Glutamatergic neuron (in vitro differentiated cells): Measurements from ENCODE around the gene HOXA9. TPM values are rescaled to one million over a fixed set of nuclear protein-coding genes. Genes with fewer than 3 reads are reported as not detected.

Experiments used
- DNase-seq: peaks from one replicate; pipeline ENCODE4 v3.0.0; 2022
- H3K27ac Mint-ChIP-seq: one replicate; pipeline ENCODE4 v1.8.0; 2020; ENCODE audit warnings: mild to moderate bottlenecking, mixed read lengths, inconsistent platforms; ENCODE audit not compliant: unreplicated experiment
- H3K27me3 Mint-ChIP-seq: one replicate; pipeline ENCODE4 v1.8.0; 2020; ENCODE audit warnings: mild to moderate bottlenecking, moderate library complexity, mixed read lengths, inconsistent platforms; ENCODE audit not compliant: unreplicated experiment
- H3K36me3 Mint-ChIP-seq: one replicate; pipeline ENCODE4 v1.8.0; 2020; ENCODE audit warnings: mild to moderate bottlenecking, mixed read lengths, inconsistent platforms; ENCODE audit not compliant: unreplicated experiment
- H3K4me1 Mint-ChIP-seq: one replicate; pipeline ENCODE4 v1.8.0; 2020; ENCODE audit warnings: mild to moderate bottlenecking, low read depth, mixed read lengths, inconsistent platforms; ENCODE audit not compliant: unreplicated experiment
- H3K4me3 Mint-ChIP-seq: one replicate; pipeline ENCODE4 v1.8.0; 2020; ENCODE audit warnings: mild to moderate bottlenecking, mixed read lengths, inconsistent platforms; ENCODE audit not compliant: unreplicated experiment
- H3K9me3 Mint-ChIP-seq: one replicate; pipeline ENCODE4 v1.8.0; 2020; ENCODE audit warnings: mild to moderate bottlenecking, moderate library complexity, mixed read lengths, inconsistent platforms; ENCODE audit not compliant: unreplicated experiment
- total RNA-seq: library from RNA; stranded (reverse); fragmentation: NEBNext Ultra II Directional; extraction: Animal tissue kit (Norgen Biotek cat#: 25700); gene quantifications from one replicate; pipeline ENCODE4 v1.2.1, GENCODE V29; 2021; ENCODE audit not compliant: unreplicated experiment
- TF ChIP-seq, protein P1 (sequence below): fragments of 200-600 bp; sonication (generic); IDR thresholded peaks from one replicate; pipeline ENCODE4 v1.5.0; 2021; ENCODE audit not compliant: partially characterized antibody, unreplicated experiment

Gene HOXA9
- total RNA-seq, 1 donor from 2014 or later: not detected

DNA sequence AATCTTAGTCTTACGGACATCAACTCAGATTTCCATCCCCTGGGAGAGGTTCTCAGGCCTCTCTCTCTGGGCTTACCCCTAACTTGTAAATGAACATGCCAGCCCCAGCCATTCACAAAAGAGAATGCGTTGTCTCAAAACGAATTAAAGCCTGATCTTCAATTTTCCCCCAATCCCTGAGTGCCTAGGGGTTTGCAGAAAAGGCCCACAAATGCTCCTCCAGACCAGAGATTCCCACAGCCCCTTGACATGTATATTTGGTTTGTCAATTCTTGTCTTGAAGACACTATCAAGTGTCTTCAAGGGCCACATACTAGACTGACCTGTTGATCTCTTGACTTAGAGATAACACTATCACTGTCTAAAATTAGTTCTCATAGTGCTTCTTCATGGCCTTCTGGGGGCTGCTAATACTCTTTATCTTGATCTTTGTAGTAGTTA, 46.4 kb upstream of the HOXA9 start:
- no peak for DNase-seq
- Mint-ChIP-seq H3K4me1 (no peaks in the 10 kb centered on the region), H3K36me3 (no peaks in the 10 kb centered on the region), H3K27me3 (peaks cover 38% of the 10 kb centered on the region), H3K4me3 (no peak overlapping the region), H3K9me3 (no peaks in the 10 kb centered on the region), H3K27ac (no peak overlapping the region)
- TF ChIP-seq, protein P1, sequence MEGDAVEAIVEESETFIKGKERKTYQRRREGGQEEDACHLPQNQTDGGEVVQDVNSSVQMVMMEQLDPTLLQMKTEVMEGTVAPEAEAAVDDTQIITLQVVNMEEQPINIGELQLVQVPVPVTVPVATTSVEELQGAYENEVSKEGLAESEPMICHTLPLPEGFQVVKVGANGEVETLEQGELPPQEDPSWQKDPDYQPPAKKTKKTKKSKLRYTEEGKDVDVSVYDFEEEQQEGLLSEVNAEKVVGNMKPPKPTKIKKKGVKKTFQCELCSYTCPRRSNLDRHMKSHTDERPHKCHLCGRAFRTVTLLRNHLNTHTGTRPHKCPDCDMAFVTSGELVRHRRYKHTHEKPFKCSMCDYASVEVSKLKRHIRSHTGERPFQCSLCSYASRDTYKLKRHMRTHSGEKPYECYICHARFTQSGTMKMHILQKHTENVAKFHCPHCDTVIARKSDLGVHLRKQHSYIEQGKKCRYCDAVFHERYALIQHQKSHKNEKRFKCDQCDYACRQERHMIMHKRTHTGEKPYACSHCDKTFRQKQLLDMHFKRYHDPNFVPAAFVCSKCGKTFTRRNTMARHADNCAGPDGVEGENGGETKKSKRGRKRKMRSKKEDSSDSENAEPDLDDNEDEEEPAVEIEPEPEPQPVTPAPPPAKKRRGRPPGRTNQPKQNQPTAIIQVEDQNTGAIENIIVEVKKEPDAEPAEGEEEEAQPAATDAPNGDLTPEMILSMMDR: no peak

DNA sequence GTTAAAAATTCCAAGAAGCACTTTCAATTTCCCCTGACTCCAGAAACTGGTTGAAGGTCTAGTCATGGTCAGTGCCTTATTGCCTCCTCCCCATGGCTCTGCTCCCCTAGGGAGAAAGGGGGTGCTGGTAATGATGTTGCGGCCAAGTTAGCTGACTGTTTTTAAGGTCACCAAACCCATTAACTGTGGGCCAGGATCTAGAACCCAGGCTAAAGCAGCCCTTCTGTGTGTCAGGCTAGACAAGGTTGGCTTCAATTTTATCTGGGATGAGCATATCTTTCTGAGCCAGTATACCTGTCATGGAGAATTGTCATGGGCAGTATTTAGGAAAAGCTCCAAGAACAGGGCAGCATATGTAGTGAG, 45.7 kb upstream of the HOXA9 start:
- H3K9me3 Mint-ChIP-seq: no peaks in the 10 kb centered on the region
- H3K4me1 Mint-ChIP-seq: no peaks in the 10 kb centered on the region
- no peak overlapping the region for H3K4me3 Mint-ChIP-seq
- no peak for DNase-seq
- TF ChIP-seq, protein P1: no peak
- H3K36me3 Mint-ChIP-seq: no peaks in the 10 kb centered on the region
- no peak overlapping the region for H3K27ac Mint-ChIP-seq
- H3K27me3 Mint-ChIP-seq: peaks cover 43% of the 10 kb centered on the region

DNA sequence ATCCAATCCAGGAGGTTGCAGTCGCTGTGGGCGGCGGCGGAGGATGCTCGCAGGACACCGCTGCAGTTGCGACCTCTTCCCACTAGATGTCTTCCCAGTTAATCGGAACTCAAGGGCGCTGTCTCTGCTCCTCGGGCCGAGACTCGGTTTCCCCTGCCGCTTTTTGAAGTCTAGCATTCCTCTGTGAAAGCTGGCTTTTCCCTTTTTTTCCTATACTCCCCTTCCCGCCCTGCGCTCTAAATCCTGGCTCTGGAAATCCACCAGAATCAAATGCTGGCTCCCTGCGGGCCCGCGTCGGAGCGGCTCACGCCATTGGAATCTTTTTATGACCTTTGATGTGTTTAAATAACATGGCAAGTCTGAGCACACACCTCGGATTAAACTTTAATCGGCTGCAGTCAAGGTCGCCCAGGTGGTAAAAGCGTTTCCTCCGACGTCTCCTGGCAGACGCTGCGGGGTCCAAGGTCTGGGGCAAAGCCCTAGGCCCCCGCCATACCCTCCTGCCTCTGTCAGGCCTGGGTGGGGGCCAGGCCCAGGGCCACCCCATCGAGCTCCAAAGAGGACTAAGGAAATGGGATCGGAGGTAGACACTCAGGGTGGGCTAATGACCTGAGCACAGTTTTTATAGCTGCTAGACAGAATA, 45.2 kb upstream of the HOXA9 start:
- Mint-ChIP-seq H3K9me3 (no peaks in the 10 kb centered on the region), H3K27me3 (peaks cover 41% of the 10 kb centered on the region), H3K4me1 (no peaks in the 10 kb centered on the region), H3K36me3 (no peaks in the 10 kb centered on the region), H3K27ac (no peak overlapping the region), H3K4me3 (no peak overlapping the region)
- peak; percentile 80 for DNase-seq
- TF ChIP-seq, protein P1: peak; percentile 89

DNA sequence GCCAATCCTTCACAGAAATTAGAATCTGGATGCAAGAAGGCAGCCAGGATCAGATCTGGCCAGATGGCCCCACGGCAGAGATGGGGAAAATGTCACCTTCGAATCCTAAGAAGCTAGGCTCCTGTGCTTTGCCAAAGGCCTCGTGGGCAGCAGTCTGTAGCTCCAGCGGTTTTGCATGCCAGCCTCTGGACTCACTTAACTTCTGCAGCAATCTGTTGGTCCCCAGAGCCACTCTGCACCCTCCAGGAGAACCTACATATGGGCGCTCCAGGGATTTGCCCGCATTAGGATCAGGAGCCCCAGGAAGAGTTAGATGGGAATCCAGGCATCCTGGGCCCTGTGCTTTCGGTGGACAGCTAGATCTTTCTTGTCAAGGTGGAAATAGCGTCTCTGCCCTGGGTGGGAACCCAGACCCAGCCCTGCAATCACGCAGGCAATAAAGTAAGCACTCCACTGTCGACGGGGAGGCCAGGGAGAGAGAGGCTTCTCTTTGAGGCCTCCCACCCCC, 44.6 kb upstream of the HOXA9 start:
- DNase-seq: no peak
- Mint-ChIP-seq H3K4me1 (no peaks in the 10 kb centered on the region), H3K36me3 (no peaks in the 10 kb centered on the region), H3K27ac (no peak overlapping the region), H3K4me3 (no peak overlapping the region), H3K27me3 (peaks cover 38% of the 10 kb centered on the region), H3K9me3 (peaks cover 2% of the 10 kb centered on the region)
- TF ChIP-seq, protein P1: no peak

DNA sequence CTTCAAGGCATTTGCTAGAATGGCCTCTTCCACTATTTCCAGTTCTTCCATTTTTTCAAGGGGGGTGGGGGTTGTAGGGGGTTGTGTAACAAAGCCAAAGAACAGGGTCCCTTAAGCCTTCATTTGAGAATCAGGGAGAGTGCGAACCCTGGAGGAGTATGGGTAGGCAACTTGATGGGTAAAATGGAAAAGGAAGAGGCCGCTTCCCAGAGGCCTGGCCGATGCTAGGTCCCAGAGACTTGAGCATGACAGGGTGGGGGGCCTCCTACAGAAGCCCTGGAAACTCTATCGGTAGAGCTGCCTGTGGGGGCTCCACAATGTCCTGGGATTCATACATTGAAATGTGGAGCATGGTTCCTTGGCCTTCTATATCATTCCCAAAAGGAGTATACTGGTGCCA, 43.7 kb upstream of the HOXA9 start:
- Mint-ChIP-seq H3K4me3 (no peak overlapping the region), H3K27me3 (peaks cover 44% of the 10 kb centered on the region), H3K9me3 (peaks cover 4% of the 10 kb centered on the region), H3K4me1 (peaks cover 3% of the 10 kb centered on the region), H3K27ac (no peak overlapping the region), H3K36me3 (no peaks in the 10 kb centered on the region)
- TF ChIP-seq, protein P1: no peak
- DNase-seq: no peak
